Measurements from ENCODE around the gene CARD19.

DNA sequence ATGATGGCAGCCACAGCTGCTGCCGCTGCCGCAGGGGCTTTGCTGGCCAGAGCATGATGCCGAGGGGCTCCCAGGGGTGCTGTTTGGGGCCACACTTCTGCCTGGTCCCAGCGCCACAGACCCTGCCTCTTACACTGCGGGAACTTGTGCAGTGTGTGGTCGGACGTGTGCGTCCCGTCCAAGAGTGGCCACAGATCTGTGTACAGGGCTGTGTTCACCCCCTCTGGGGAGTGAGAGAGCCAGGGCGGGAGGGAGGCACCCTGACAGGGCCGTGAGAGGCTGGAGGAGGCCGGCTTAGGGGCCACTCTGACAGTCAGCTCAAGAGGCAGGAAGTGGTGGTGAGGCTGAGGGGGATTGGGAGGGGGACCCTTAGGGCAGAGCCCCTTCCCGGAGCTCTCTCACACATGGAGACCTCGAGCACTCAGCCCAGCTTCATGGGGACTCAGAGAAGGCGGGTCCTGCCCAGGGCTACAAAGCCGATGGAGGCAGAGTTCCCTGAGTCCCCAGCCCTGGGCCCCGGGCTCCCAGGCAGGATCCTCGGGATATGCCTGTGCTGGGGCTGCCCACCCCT is 13.1 kb upstream of the CARD19 start:
- TF ChIP-seq, protein P1, sequence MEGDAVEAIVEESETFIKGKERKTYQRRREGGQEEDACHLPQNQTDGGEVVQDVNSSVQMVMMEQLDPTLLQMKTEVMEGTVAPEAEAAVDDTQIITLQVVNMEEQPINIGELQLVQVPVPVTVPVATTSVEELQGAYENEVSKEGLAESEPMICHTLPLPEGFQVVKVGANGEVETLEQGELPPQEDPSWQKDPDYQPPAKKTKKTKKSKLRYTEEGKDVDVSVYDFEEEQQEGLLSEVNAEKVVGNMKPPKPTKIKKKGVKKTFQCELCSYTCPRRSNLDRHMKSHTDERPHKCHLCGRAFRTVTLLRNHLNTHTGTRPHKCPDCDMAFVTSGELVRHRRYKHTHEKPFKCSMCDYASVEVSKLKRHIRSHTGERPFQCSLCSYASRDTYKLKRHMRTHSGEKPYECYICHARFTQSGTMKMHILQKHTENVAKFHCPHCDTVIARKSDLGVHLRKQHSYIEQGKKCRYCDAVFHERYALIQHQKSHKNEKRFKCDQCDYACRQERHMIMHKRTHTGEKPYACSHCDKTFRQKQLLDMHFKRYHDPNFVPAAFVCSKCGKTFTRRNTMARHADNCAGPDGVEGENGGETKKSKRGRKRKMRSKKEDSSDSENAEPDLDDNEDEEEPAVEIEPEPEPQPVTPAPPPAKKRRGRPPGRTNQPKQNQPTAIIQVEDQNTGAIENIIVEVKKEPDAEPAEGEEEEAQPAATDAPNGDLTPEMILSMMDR (IDR thresholded peaks at IDR 0.05) = no peak
- TF ChIP-seq POLR2A (IDR thresholded peaks at IDR 0.05) = no peak
